Endothelial cell of hepatic sinusoid (primary cell): Measurements from ENCODE around the gene THSD8.

Experiments
- in situ Hi-C: cut with HindIII; loops from 2 replicates; pipeline ENCODE4 v1.10.0; 2017; ENCODE audit warnings: low sequenced_read_pairs

The THSD8 gene

GRCh38 chr19:12846613-12847012 lies 44.7 kb downstream of the THSD8 start:
- in situ Hi-C loops = loop anchor here (5.0 kb wide), 1 partner anchor 79 kb away; no protein-coding TSS in a partner anchor

GRCh38 chr19:12847159-12848139 lies 45.6 kb downstream of the THSD8 start:
- in situ Hi-C loops = loop anchor here (5.0 kb wide), 1 partner anchor 80 kb away; no protein-coding TSS in a partner anchor
